ENCODE data around the gene FBXL20. TPM values are rescaled to one million over a fixed set of nuclear protein-coding genes. Genes with fewer than 3 reads are reported as not detected.

Gene FBXL20
- polyA plus RNA-seq (2012; rRNA removed), result 2.2 and 2.7 TPM in 2 replicates
- polyA plus RNA-seq (2012; cell fraction: cytosol; rRNA removed), result 2.5 and 2.6 TPM in 2 replicates
- polyA plus RNA-seq (2012; cell fraction: nucleus; rRNA removed), result 5.3 and 7.7 TPM in 2 replicates

- peak within 1 kb of the TSS; percentile 90 for H2AFZ ChIP-seq (ENCODE audit: low read depth)
- under 1% methylated on average over 30 of the region's 86 CpGs for WGBS (ENCODE audit: low lambda C conversion rate)
- H3K79me2 ChIP-seq (ENCODE audit: insufficient read depth), result peaks cover 44% of the 10 kb centered on the region
- POLR2A ChIA-PET, result interaction anchor here (1.1 to 1.7 kb wide), 2 partner anchors 49 to 77 kb away, joined by 4 to 6 read pairs; partner anchors contain the start of gene MED1
- CTCF ChIA-PET, result interaction anchor here (1.1 to 1.3 kb wide), 2 partner anchors 50 to 195 kb away, joined by 3 read pairs; partner anchors contain the start of gene MED1
- H3K4me1 ChIP-seq (ENCODE audit: control insufficient read depth in 1 of 2, insufficient read depth in 2 of 2, low read depth in 1 of 2, low read length in 1 of 2), result peaks cover 6 to 14% of the 10 kb centered on the region in 2 experiments; a peak in 3 of 4 replicates
- no peaks in the 10 kb centered on the region for H3K27me3 ChIP-seq (ENCODE audit: insufficient read depth)
- peak within 1 kb of the TSS; percentile 83 for H3K9ac ChIP-seq
- H3K4me2 ChIP-seq, result peak within 1 kb of the TSS; percentile 86
- H3K4me3 ChIP-seq (ENCODE audit: low read depth in 2 of 2, low read length in 1 of 2), result peak within 1 kb of the TSS; percentile 79 to 97
- peaks cover 39% of the 10 kb centered on the region for H3F3A ChIP-seq (replicated peaks; ENCODE audit: insufficient read depth)
- H3K9me3 ChIP-seq, result no peaks in the 10 kb centered on the region
- H3K9me2 ChIP-seq, result no peaks in the 10 kb centered on the region
- peaks cover 23% of the 10 kb centered on the region for H4K20me1 ChIP-seq (ENCODE audit: insufficient read depth)
- peak; percentile 99 for DNase-seq
- H3K27ac ChIP-seq (ENCODE audit: low read depth in 2 of 2, low read length in 1 of 2), result peak within 1 kb of the TSS; percentile 71 to 83; a peak in 3 of 4 replicates
- H3K36me3 ChIP-seq (replicated peaks in 1 of 2; ENCODE audit: control insufficient read depth in 1 of 2, insufficient read depth in 2 of 2, low read length in 1 of 2), result peaks cover 7 to 13% of the 10 kb centered on the region in 2 experiments
- TF ChIP-seq RAD21 (IDR thresholded peaks at IDR 0.05; ENCODE audit: low read length) (no peak), NRF1 (IDR thresholded peaks at IDR 0.05; ENCODE audit: low read depth, low read length) (no peak), POLR2AphosphoS5 (IDR thresholded peaks at IDR 0.05; ENCODE audit: low read depth, low read length) (peak; percentile 74), PBX3 (IDR thresholded peaks at IDR 0.05) (peak; percentile 63), RFX5 (IDR thresholded peaks at IDR 0.05; ENCODE audit: low read length) (no peak), MEF2A (IDR thresholded peaks at IDR 0.05; ENCODE audit: borderline replicate concordance, low read depth) (no peak), USF1 (IDR thresholded peaks at IDR 0.05; ENCODE audit: borderline replicate concordance, low read depth) (no peak), RCOR1 (IDR thresholded peaks at IDR 0.05; ENCODE audit: low read length) (no peak), ZBTB33 (IDR thresholded peaks at IDR 0.05; ENCODE audit: borderline replicate concordance, low read depth) (no peak), FOXM1 (IDR thresholded peaks at IDR 0.05; ENCODE audit: low read depth) (no peak), FOSL2 (IDR thresholded peaks at IDR 0.05; ENCODE audit: borderline replicate concordance, low read depth) (no peak), EP300 (IDR thresholded peaks at IDR 0.05; ENCODE audit: borderline replicate concordance in 1 of 2, low read depth in 1 of 2, low read length in 1 of 2) (peak in 1 of 2 experiments; percentile 35; a peak in 1 of 4 replicates), REST (IDR thresholded peaks at IDR 0.05; ENCODE audit: low read depth, low read length) (0 out of 2 replicates have a peak, but pooled peaks have one; percentile 25), JUND (IDR thresholded peaks at IDR 0.05) (no peak), IRF3 (IDR thresholded peaks at IDR 0.05; ENCODE audit: low read depth, low read length) (no peak), FOXJ3 (CRISPR knock-in tag; IDR thresholded peaks at IDR 0.05) (no peak), TAF1 (IDR thresholded peaks at IDR 0.05; ENCODE audit: borderline replicate concordance, low read depth, low read length) (peak; percentile 74; the same call in 1 of the 2 replicates), EZH2phosphoT487 (IDR thresholded peaks at IDR 0.05; ENCODE audit: borderline replicate concordance, low read depth) (no peak), CHD2 (IDR thresholded peaks at IDR 0.05; ENCODE audit: low read length, partially characterized antibody) (peak; percentile 97), RXRA (IDR thresholded peaks at IDR 0.05; ENCODE audit: borderline replicate concordance, low read depth) (no peak), TEAD4 (IDR thresholded peaks at IDR 0.05; ENCODE audit: borderline replicate concordance, insufficient read depth) (no peak), TCF12 (IDR thresholded peaks at IDR 0.05) (no peak), SIN3A (IDR thresholded peaks at IDR 0.05; ENCODE audit: borderline replicate concordance, low read depth, low read length) (peak; percentile 68; the same call in 1 of the 2 replicates)
Measured at GRCh38 chr17:39401412-39402243, at the start of gene FBXL20. FBXL20 (minus strand) TSS chr17:39401626; CDS start chr17:39401402, 224 bp downstream.

Measured in SK-N-SH (cell line).